ENCODE results near the gene MIER3. TPM values are rescaled to one million over a fixed set of nuclear protein-coding genes. Genes with fewer than 3 reads are reported as not detected.

MIER3 gene
- polyA plus RNA-seq, 1 of the 3 experiments (the other 2 are of a cell fraction): 3.8 TPM

GRCh38 chr5:56964173-56964572 lies 12.2 kb upstream of the MIER3 start:
- Histone ChIP-seq H3K79me2 (ENCODE audit: insufficient read depth) (no peaks in the 10 kb centered on the region), H3K27me3 (ENCODE audit: insufficient read depth) (peaks cover 33% of the 10 kb centered on the region; the same call in 1 of the 2 replicates), H3K27ac (ENCODE audit: low read depth in 2 of 2, low read length in 1 of 2) (no peak overlapping the region), H3K4me2 (no peak overlapping the region), H3F3A (replicated peaks; ENCODE audit: insufficient read depth) (no peaks in the 10 kb centered on the region), H3K4me1 (ENCODE audit: control insufficient read depth in 1 of 2, insufficient read depth in 2 of 2, low read depth in 1 of 2, low read length in 1 of 2) (peaks cover 0 to 5% of the 10 kb centered on the region in 2 experiments; a peak in 2 of 4 replicates), H3K9ac (no peak overlapping the region), H3K9me3 (no peaks in the 10 kb centered on the region), H4K20me1 (ENCODE audit: insufficient read depth) (no peaks in the 10 kb centered on the region), H2AFZ (ENCODE audit: low read depth) (no peak overlapping the region), H3K9me2 (no peaks in the 10 kb centered on the region), H3K4me3 (ENCODE audit: low read depth in 2 of 2, low read length in 1 of 2) (no peak overlapping the region), H3K36me3 (replicated peaks in 1 of 2; ENCODE audit: control insufficient read depth in 1 of 2, insufficient read depth in 2 of 2, low read length in 1 of 2) (no peaks in the 10 kb centered on the region)
- 59% methylated on average over 2 of the region's 2 CpGs for WGBS (ENCODE audit: low lambda C conversion rate)
- TF ChIP-seq EZH2phosphoT487 (IDR thresholded peaks at IDR 0.05; ENCODE audit: borderline replicate concordance, low read depth) (no peak), NRF1 (IDR thresholded peaks at IDR 0.05; ENCODE audit: low read depth, low read length) (no peak), RXRA (IDR thresholded peaks at IDR 0.05; ENCODE audit: borderline replicate concordance, low read depth) (no peak), NFIC (IDR thresholded peaks at IDR 0.05; ENCODE audit: borderline replicate concordance) (no peak), YY1 (IDR thresholded peaks at IDR 0.05; ENCODE audit: low read depth) (no peak), CHD2 (IDR thresholded peaks at IDR 0.05; ENCODE audit: low read length, partially characterized antibody) (no peak), TCF12 (IDR thresholded peaks at IDR 0.05) (no peak)
- TF ChIP-seq, protein P1, sequence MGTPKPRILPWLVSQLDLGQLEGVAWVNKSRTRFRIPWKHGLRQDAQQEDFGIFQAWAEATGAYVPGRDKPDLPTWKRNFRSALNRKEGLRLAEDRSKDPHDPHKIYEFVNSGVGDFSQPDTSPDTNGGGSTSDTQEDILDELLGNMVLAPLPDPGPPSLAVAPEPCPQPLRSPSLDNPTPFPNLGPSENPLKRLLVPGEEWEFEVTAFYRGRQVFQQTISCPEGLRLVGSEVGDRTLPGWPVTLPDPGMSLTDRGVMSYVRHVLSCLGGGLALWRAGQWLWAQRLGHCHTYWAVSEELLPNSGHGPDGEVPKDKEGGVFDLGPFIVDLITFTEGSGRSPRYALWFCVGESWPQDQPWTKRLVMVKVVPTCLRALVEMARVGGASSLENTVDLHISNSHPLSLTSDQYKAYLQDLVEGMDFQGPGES (IDR thresholded peaks at IDR 0.05; ENCODE audit: low read depth, low read length): no peak
- no peak for DNase-seq
- ChIA-PET CTCF (interaction anchor here (1.2 kb wide), 1 partner anchor 693 kb away, joined by 3 read pairs; no protein-coding TSS in a partner anchor), POLR2A (no interaction called here)

- H3K36me3 ChIP-seq (replicated peaks in 1 of 2; ENCODE audit: control insufficient read depth in 1 of 2, insufficient read depth in 2 of 2, low read length in 1 of 2): no peaks in the 10 kb centered on the region
- no peak overlapping the region for H3K27ac ChIP-seq (ENCODE audit: low read depth in 2 of 2, low read length in 1 of 2)
- no peaks in the 10 kb centered on the region for H3K9me3 ChIP-seq
- no peak for DNase-seq
- no peaks in the 10 kb centered on the region for H3K9me2 ChIP-seq
- POLR2A ChIA-PET: no interaction called here
- no peaks in the 10 kb centered on the region for H3K79me2 ChIP-seq (ENCODE audit: insufficient read depth)
- no peak overlapping the region for H3K4me3 ChIP-seq (ENCODE audit: low read depth in 2 of 2, low read length in 1 of 2)
- 50% methylated on average over 5 of the region's 5 CpGs for WGBS (ENCODE audit: low lambda C conversion rate)
- peaks cover 33% of the 10 kb centered on the region; the same call in 1 of the 2 replicates for H3K27me3 ChIP-seq (ENCODE audit: insufficient read depth)
- peaks cover 0 to 5% of the 10 kb centered on the region in 2 experiments; a peak in 2 of 4 replicates for H3K4me1 ChIP-seq (ENCODE audit: control insufficient read depth in 1 of 2, insufficient read depth in 2 of 2, low read depth in 1 of 2, low read length in 1 of 2)
- H2AFZ ChIP-seq (ENCODE audit: low read depth): no peak overlapping the region
- no peaks in the 10 kb centered on the region for H4K20me1 ChIP-seq (ENCODE audit: insufficient read depth)
- no peak overlapping the region for H3K9ac ChIP-seq
- H3K4me2 ChIP-seq: no peak overlapping the region
- CTCF ChIA-PET: interaction anchor here (1.2 kb wide), 1 partner anchor 692 kb away, joined by 3 read pairs; no protein-coding TSS in a partner anchor
- no peaks in the 10 kb centered on the region for H3F3A ChIP-seq (replicated peaks; ENCODE audit: insufficient read depth)
- TF ChIP-seq USF1 (IDR thresholded peaks at IDR 0.05; ENCODE audit: borderline replicate concordance, low read depth) (no peak), MEF2A (IDR thresholded peaks at IDR 0.05; ENCODE audit: borderline replicate concordance, low read depth) (no peak), FOXM1 (IDR thresholded peaks at IDR 0.05; ENCODE audit: low read depth) (no peak), JUND (IDR thresholded peaks at IDR 0.05) (no peak), TAF1 (IDR thresholded peaks at IDR 0.05; ENCODE audit: borderline replicate concordance, low read depth, low read length) (no peak), POLR2AphosphoS5 (IDR thresholded peaks at IDR 0.05; ENCODE audit: low read depth, low read length) (no peak), ELF1 (IDR thresholded peaks at IDR 0.05) (no peak), TEAD4 (IDR thresholded peaks at IDR 0.05; ENCODE audit: borderline replicate concordance, insufficient read depth) (no peak), SIN3A (IDR thresholded peaks at IDR 0.05; ENCODE audit: borderline replicate concordance, low read depth, low read length) (no peak), RFX5 (IDR thresholded peaks at IDR 0.05; ENCODE audit: low read length) (no peak), RXRA (IDR thresholded peaks at IDR 0.05; ENCODE audit: borderline replicate concordance, low read depth) (no peak), YY1 (IDR thresholded peaks at IDR 0.05; ENCODE audit: low read depth) (no peak)
- TF ChIP-seq, protein P1 (IDR thresholded peaks at IDR 0.05; ENCODE audit: low read depth, low read length): no peak
- TF ChIP-seq, protein P2, sequence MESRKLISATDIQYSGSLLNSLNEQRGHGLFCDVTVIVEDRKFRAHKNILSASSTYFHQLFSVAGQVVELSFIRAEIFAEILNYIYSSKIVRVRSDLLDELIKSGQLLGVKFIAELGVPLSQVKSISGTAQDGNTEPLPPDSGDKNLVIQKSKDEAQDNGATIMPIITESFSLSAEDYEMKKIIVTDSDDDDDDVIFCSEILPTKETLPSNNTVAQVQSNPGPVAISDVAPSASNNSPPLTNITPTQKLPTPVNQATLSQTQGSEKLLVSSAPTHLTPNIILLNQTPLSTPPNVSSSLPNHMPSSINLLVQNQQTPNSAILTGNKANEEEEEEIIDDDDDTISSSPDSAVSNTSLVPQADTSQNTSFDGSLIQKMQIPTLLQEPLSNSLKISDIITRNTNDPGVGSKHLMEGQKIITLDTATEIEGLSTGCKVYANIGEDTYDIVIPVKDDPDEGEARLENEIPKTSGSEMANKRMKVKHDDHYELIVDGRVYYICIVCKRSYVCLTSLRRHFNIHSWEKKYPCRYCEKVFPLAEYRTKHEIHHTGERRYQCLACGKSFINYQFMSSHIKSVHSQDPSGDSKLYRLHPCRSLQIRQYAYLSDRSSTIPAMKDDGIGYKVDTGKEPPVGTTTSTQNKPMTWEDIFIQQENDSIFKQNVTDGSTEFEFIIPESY (IDR thresholded peaks at IDR 0.05; ENCODE audit: borderline replicate concordance, low read depth): no peak
- TF ChIP-seq, protein P3, sequence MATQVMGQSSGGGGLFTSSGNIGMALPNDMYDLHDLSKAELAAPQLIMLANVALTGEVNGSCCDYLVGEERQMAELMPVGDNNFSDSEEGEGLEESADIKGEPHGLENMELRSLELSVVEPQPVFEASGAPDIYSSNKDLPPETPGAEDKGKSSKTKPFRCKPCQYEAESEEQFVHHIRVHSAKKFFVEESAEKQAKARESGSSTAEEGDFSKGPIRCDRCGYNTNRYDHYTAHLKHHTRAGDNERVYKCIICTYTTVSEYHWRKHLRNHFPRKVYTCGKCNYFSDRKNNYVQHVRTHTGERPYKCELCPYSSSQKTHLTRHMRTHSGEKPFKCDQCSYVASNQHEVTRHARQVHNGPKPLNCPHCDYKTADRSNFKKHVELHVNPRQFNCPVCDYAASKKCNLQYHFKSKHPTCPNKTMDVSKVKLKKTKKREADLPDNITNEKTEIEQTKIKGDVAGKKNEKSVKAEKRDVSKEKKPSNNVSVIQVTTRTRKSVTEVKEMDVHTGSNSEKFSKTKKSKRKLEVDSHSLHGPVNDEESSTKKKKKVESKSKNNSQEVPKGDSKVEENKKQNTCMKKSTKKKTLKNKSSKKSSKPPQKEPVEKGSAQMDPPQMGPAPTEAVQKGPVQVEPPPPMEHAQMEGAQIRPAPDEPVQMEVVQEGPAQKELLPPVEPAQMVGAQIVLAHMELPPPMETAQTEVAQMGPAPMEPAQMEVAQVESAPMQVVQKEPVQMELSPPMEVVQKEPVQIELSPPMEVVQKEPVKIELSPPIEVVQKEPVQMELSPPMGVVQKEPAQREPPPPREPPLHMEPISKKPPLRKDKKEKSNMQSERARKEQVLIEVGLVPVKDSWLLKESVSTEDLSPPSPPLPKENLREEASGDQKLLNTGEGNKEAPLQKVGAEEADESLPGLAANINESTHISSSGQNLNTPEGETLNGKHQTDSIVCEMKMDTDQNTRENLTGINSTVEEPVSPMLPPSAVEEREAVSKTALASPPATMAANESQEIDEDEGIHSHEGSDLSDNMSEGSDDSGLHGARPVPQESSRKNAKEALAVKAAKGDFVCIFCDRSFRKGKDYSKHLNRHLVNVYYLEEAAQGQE (IDR thresholded peaks at IDR 0.05; ENCODE audit: low read depth, low read length): no peak
These were observed 11.3 kb upstream of the MIER3 start for GRCh38 chr5:56963246-56963645.
